ENCODE data around the gene SNX4.

SNX4 gene

DNA sequence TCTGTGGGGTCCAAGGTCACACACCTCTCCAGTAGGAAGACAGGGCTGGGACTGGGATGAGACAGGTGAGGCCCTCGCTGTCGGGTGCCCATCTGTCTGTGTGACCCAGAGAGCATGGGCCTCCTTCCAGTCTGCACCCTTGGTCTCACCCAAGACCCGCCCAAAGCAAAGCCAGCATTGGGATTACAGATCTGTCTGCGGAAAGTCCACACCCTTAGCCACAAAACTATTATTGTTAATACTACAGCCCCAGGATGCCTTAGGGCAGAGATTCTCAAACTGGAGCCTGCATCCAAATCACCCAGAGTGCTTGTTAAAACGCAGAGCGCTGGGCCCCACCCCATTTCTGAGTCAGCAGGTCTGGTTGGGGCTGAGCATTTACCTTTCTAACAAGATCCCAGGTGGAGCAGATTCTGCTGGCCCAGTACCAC is 86.4 kb downstream of the SNX4 start:
- H3K4me3 ChIP-seq (ENCODE audit: low read depth, low read length): no peak overlapping the region
- in situ Hi-C loops (cut with HindIII; ENCODE audit: low sequenced_read_pairs): loop anchor here (10.0 to 25.0 kb wide), 2 partner anchors 499 to 671 kb away; partner anchors contain the start of gene MUC13
- DNase-seq (ENCODE audit: low read depth): no peak
- no peak for TF ChIP-seq CTCF (IDR thresholded peaks at IDR 0.05; ENCODE audit: low read depth, low read length, missing control alignments)

DNA sequence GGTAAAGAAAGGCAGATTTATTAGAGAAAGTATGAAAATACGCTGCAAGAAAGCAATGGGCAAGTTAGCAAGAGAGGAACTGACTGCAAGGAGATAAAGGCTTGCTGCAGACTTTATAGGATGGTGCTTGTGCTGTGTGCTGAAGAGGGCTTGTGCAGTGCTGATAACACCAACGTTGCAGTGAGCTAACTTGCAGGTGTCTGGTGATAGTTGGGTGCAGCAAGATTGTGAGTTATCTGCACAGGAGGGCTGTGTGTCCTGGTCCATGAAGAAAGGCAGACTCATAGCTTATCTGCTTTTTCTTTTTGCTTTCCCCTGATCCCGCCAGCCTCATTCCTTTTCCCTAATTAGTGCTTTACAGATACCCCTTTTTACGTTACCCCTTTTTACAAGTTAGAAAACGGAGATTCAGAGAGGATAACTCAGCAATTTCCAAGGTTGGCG is 86.9 kb downstream of the SNX4 start:
- DNase-seq (ENCODE audit: low read depth): no peak
- no peak for TF ChIP-seq CTCF (IDR thresholded peaks at IDR 0.05; ENCODE audit: low read depth, low read length, missing control alignments)
- in situ Hi-C loops (cut with HindIII; ENCODE audit: low sequenced_read_pairs): loop anchor here (10.0 to 25.0 kb wide), 2 partner anchors 498 to 671 kb away; partner anchors contain the start of gene MUC13
- H3K4me3 ChIP-seq (ENCODE audit: low read depth, low read length): no peak overlapping the region

DNA sequence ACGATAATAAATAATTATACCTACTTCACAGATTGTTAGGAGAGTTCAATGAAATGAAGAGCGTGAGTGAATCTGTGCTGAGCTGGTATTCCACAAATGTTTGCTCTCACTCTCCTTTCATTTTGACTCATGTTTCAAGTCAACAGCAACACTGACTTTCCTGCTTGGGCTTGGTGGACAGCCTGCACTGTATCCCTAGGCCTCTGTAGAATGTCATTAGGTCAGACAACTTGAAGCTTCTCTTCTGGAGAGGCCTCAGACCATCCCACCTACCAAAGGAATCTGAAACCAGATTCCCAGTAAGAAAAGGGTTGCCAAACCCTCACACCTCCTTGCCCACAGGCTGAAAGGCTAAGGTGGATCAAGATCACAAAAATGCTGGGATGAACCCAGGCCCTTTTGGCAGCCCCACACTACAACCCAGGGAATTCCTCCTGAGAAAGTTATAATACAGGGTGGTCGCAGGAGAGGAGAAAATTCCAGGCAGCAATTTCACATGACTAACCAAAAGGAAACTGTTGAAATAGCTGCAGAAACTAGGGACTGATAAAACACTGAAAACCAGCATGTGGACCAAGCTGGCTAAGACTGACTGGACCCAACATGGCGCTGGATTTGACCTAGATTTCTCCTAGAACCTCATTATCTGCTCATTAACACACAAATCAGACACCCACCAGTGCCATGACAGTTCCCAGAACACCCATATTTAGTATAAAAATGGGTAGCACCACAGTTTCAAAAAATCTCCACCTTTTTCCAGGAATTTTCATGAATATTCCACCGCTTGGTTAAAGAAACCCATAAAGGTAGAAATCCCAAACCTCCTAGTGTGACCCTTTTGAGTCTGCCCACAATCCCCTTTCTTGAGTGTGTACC is 87.9 kb downstream of the SNX4 start:
- TF ChIP-seq CTCF (IDR thresholded peaks at IDR 0.05; ENCODE audit: low read depth, low read length, missing control alignments): no peak
- H3K4me3 ChIP-seq (ENCODE audit: low read depth, low read length): no peak overlapping the region
- DNase-seq (ENCODE audit: low read depth): no peak
- in situ Hi-C loops (cut with HindIII; ENCODE audit: low sequenced_read_pairs): loop anchor here (10.0 to 25.0 kb wide), 2 partner anchors 497 to 670 kb away; partner anchors contain the start of gene MUC13

GRCh38 chr3:125431391-125431790 is 88.6 kb downstream of the SNX4 start:
- no peak for TF ChIP-seq CTCF (IDR thresholded peaks at IDR 0.05; ENCODE audit: low read depth, low read length, missing control alignments)
- DNase-seq (ENCODE audit: low read depth): no peak
- in situ Hi-C loops (cut with HindIII; ENCODE audit: low sequenced_read_pairs): loop anchor here (10.0 to 25.0 kb wide), 2 partner anchors 497 to 669 kb away; partner anchors contain the start of gene MUC13
- H3K4me3 ChIP-seq (ENCODE audit: low read depth, low read length): no peak overlapping the region

DNA sequence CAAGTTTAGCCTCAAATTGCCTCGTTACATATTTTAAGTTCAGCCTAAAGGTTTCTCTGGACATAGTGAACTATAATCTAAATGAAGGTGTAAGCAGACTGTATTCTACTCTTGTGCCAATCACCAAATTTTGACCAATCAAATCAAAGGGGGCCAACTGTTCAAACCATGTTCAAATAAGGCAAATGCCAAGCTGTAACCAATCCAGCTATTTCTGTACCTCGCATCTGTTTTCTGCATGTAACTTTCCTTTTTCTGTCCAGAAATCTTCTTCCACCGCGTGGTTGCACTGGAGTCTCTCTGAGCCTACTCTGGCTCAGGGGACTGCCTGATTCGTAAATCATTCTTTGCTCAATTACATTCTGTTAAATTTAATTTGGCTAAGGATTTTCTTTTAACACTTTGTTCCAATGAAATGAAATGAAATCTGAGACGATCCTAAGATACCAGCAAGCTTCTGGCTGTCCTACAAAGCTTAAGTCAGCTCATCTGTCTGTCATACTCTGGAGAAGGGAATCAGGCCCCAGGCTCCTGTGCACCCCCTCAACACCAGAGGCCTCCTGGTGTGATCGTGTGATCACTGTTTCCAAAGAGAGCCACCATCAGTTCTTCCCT is 91.7 kb downstream of the SNX4 start:
- H3K4me3 ChIP-seq (ENCODE audit: low read depth, low read length): no peak overlapping the region
- no peak for TF ChIP-seq CTCF (IDR thresholded peaks at IDR 0.05; ENCODE audit: low read depth, low read length, missing control alignments)
- DNase-seq (ENCODE audit: low read depth): no peak
- in situ Hi-C loops (cut with HindIII; ENCODE audit: low sequenced_read_pairs): loop anchor here (25.0 kb wide), 1 partner anchor 666 kb away; no protein-coding TSS in a partner anchor

GRCh38 chr3:125418306-125418705 is 101.7 kb downstream of the SNX4 start:
- TF ChIP-seq CTCF (IDR thresholded peaks at IDR 0.05; ENCODE audit: low read depth, low read length, missing control alignments): no peak
- no peak overlapping the region for H3K4me3 ChIP-seq (ENCODE audit: low read depth, low read length)
- no peak for DNase-seq (ENCODE audit: low read depth)
- in situ Hi-C loops (cut with HindIII; ENCODE audit: low sequenced_read_pairs): no loop called here
